ENCODE data around the gene HMX1. TPM values are rescaled to one million over a fixed set of nuclear protein-coding genes. Genes with fewer than 3 reads are reported as not detected.

The HMX1 gene
- polyA plus RNA-seq, 1 of the 3 experiments (the other 2 are of a cell fraction) = 0.20 TPM

- H3K27me3 ChIP-seq (ENCODE audit: insufficient read depth) = no peaks in the 10 kb centered on the region
- no peak overlapping the region for H3K27ac ChIP-seq (ENCODE audit: low read depth in 2 of 2, low read length in 1 of 2)
- no peak for DNase-seq
- WGBS (ENCODE audit: low lambda C conversion rate) = 45% methylated on average over 2 of the region's 2 CpGs
- H4K20me1 ChIP-seq (ENCODE audit: insufficient read depth) = no peaks in the 10 kb centered on the region
- TF ChIP-seq CHD2 (IDR thresholded peaks at IDR 0.05; ENCODE audit: low read length, partially characterized antibody) (no peak), EZH2phosphoT487 (IDR thresholded peaks at IDR 0.05; ENCODE audit: borderline replicate concordance, low read depth) (no peak), USF1 (IDR thresholded peaks at IDR 0.05; ENCODE audit: borderline replicate concordance, low read depth) (no peak), MAX (IDR thresholded peaks at IDR 0.05; ENCODE audit: low read depth) (no peak), PBX3 (IDR thresholded peaks at IDR 0.05) (no peak), JUND (IDR thresholded peaks at IDR 0.05) (no peak), TAF1 (IDR thresholded peaks at IDR 0.05; ENCODE audit: borderline replicate concordance, low read depth, low read length) (no peak), IRF3 (IDR thresholded peaks at IDR 0.05; ENCODE audit: low read depth, low read length) (no peak), TCF12 (IDR thresholded peaks at IDR 0.05) (no peak), FOSL2 (IDR thresholded peaks at IDR 0.05; ENCODE audit: borderline replicate concordance, low read depth) (no peak), RCOR1 (IDR thresholded peaks at IDR 0.05; ENCODE audit: low read length) (no peak), GATA2 (CRISPR knock-in tag; IDR thresholded peaks at IDR 0.05) (no peak), RXRA (IDR thresholded peaks at IDR 0.05; ENCODE audit: borderline replicate concordance, low read depth) (no peak), RFX5 (IDR thresholded peaks at IDR 0.05; ENCODE audit: low read length) (no peak), ELF1 (IDR thresholded peaks at IDR 0.05) (no peak)
- no peaks in the 10 kb centered on the region for H3F3A ChIP-seq (replicated peaks; ENCODE audit: insufficient read depth)
- no peak overlapping the region for H2AFZ ChIP-seq (ENCODE audit: low read depth)
- H3K4me3 ChIP-seq (ENCODE audit: low read depth in 2 of 2, low read length in 1 of 2) = no peak overlapping the region
- ChIA-PET CTCF (interaction anchor here (0.6 to 5.8 kb wide), 22 partner anchors 11 to 1333 kb away, joined by 3 to 89 read pairs (median 10); no protein-coding TSS in a partner anchor), POLR2A (interaction anchor here (0.8 kb wide), 1 partner anchor 309 kb away, joined by 3 read pairs; no protein-coding TSS in a partner anchor)
- H3K36me3 ChIP-seq (replicated peaks in 1 of 2; ENCODE audit: control insufficient read depth in 1 of 2, insufficient read depth in 2 of 2, low read length in 1 of 2) = no peaks in the 10 kb centered on the region
- peaks cover 0 to 7% of the 10 kb centered on the region in 2 experiments; a peak in 1 of 4 replicates for H3K4me1 ChIP-seq (ENCODE audit: control insufficient read depth in 1 of 2, insufficient read depth in 2 of 2, low read depth in 1 of 2, low read length in 1 of 2)
- H3K4me2 ChIP-seq = no peak overlapping the region
- H3K79me2 ChIP-seq (ENCODE audit: insufficient read depth) = no peaks in the 10 kb centered on the region
- no peaks in the 10 kb centered on the region for H3K9me3 ChIP-seq
- H3K9me2 ChIP-seq = no peaks in the 10 kb centered on the region
- no peak overlapping the region for H3K9ac ChIP-seq
Measured at GRCh38 chr4:8916906-8917305, 45.3 kb upstream of the HMX1 start.

GRCh38 chr4:8916351-8916885 lies 44.8 kb upstream of the HMX1 start:
- no peaks in the 10 kb centered on the region for H3K36me3 ChIP-seq (replicated peaks in 1 of 2; ENCODE audit: control insufficient read depth in 1 of 2, insufficient read depth in 2 of 2, low read length in 1 of 2)
- no peaks in the 10 kb centered on the region for H3K79me2 ChIP-seq (ENCODE audit: insufficient read depth)
- H3K4me1 ChIP-seq (ENCODE audit: control insufficient read depth in 1 of 2, insufficient read depth in 2 of 2, low read depth in 1 of 2, low read length in 1 of 2) = peaks cover 0 to 12% of the 10 kb centered on the region in 2 experiments; a peak in 1 of 4 replicates
- ChIA-PET POLR2A (no interaction called here), CTCF (interaction anchor here (0.9 to 5.8 kb wide), 14 partner anchors 12 to 444 kb away, joined by 3 to 89 read pairs (median 8); no protein-coding TSS in a partner anchor)
- no peaks in the 10 kb centered on the region for H3K9me2 ChIP-seq
- no peaks in the 10 kb centered on the region for H3K27me3 ChIP-seq (ENCODE audit: insufficient read depth)
- H3F3A ChIP-seq (replicated peaks; ENCODE audit: insufficient read depth) = no peaks in the 10 kb centered on the region
- H3K9me3 ChIP-seq = no peaks in the 10 kb centered on the region
- no peak overlapping the region for H3K27ac ChIP-seq (ENCODE audit: low read depth in 2 of 2, low read length in 1 of 2)
- DNase-seq = peak; percentile 15
- no peak overlapping the region for H3K9ac ChIP-seq
- no peak overlapping the region for H3K4me3 ChIP-seq (ENCODE audit: low read depth in 2 of 2, low read length in 1 of 2)
- WGBS (ENCODE audit: low lambda C conversion rate) = 35% methylated on average over 6 of the region's 11 CpGs
- no peak overlapping the region for H3K4me2 ChIP-seq
- no peak overlapping the region for H2AFZ ChIP-seq (ENCODE audit: low read depth)
- no peaks in the 10 kb centered on the region for H4K20me1 ChIP-seq (ENCODE audit: insufficient read depth)
- TF ChIP-seq YY1 (IDR thresholded peaks at IDR 0.05; ENCODE audit: low read depth) = no peak
- no peak for TF ChIP-seq REST (IDR thresholded peaks at IDR 0.05; ENCODE audit: low read depth, low read length)
- no peak for TF ChIP-seq CTCF (IDR thresholded peaks at IDR 0.05)
- TF ChIP-seq NFIC (IDR thresholded peaks at IDR 0.05; ENCODE audit: borderline replicate concordance) = no peak
- no peak for TF ChIP-seq POLR2AphosphoS5 (IDR thresholded peaks at IDR 0.05; ENCODE audit: low read depth, low read length)

Measured in SK-N-SH (cell line).